Osteocyte (in vitro differentiated cells): ENCODE data around the gene PRPSAP2. TPM values are rescaled to one million over a fixed set of nuclear protein-coding genes. Genes with fewer than 3 reads are reported as not detected.

Source experiments
- DNase-seq: peaks from one replicate; pipeline ENCODE4 v3.0.0; 2021; ENCODE audit warnings: mixed read lengths; ENCODE audit not compliant: unreplicated experiment; ENCODE audit errors: extremely low spot score
- H3K27ac Mint-ChIP-seq: one replicate; pipeline ENCODE4 v1.8.0; 2021; ENCODE audit warnings: mild to moderate bottlenecking, mixed read lengths; ENCODE audit not compliant: unreplicated experiment
- H3K27me3 Mint-ChIP-seq: one replicate; pipeline ENCODE4 v1.8.0; 2021; ENCODE audit warnings: mixed read lengths; ENCODE audit not compliant: unreplicated experiment
- H3K36me3 Mint-ChIP-seq: one replicate; pipeline ENCODE4 v1.8.0; 2021; ENCODE audit warnings: mixed read lengths; ENCODE audit not compliant: unreplicated experiment
- H3K4me1 Mint-ChIP-seq: one replicate; pipeline ENCODE4 v1.8.0; 2021; ENCODE audit warnings: mixed read lengths; ENCODE audit not compliant: unreplicated experiment
- H3K4me3 Mint-ChIP-seq: one replicate; pipeline ENCODE4 v1.8.0; 2021; ENCODE audit warnings: mild to moderate bottlenecking, moderate library complexity, mixed read lengths; ENCODE audit not compliant: unreplicated experiment
- H3K9me3 Mint-ChIP-seq: one replicate; pipeline ENCODE4 v1.8.0; 2021; ENCODE audit warnings: mixed read lengths; ENCODE audit not compliant: unreplicated experiment
- total RNA-seq: library from RNA; stranded (reverse); gene quantifications from 2 replicates; pipeline ENCODE4 v1.2.1, GENCODE V29; 2021
- TF ChIP-seq, protein P1 (sequence below): fragments of 200-600 bp; sonication (generic); IDR thresholded peaks from 2 replicates; pipeline ENCODE4 v1.5.0; 2021; ENCODE audit warnings: antibody characterized with exemption, mild to moderate bottlenecking, moderate library complexity

Gene PRPSAP2
- total RNA-seq, 1 donor from 2014 or later = 25.7 TPM

DNA sequence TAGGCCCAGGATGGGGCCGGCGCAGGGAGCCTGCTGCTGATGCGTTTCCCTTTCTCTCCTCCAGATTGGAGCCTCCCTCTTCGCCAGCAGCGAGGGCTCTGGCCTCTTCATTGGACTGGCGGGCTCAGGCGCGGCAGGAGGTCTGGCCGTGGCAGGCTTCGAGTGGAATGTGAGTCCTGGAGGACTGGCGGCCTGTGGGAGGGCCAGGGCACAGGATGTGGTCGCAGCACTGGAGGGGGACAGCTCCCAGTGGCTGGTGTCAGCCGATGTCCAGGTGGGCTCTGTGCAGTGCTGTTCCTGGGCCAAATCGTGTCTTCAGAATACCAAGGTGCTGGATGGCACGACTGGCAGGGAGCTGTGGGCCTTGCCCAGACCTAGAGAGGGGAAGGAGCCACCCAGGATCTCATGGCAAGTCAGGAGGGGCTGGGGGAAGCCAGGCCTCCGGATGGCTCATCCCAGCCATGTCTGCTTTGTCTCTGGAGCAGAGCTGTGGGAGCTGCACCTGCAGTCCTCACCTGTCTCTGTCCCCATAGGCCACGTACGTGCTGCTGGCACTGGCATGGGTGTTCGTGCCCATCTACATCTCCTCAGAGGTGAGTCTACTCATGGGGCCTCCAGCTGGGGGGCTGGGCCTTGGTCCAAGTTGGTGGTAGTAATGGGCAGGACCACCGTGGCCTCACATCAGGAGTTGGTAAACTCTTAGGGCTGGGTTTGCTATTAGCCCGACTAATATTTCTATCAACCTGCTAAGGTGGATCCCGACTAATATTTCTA lies 101.3 kb downstream of the PRPSAP2 start:
- TF ChIP-seq, protein P1, sequence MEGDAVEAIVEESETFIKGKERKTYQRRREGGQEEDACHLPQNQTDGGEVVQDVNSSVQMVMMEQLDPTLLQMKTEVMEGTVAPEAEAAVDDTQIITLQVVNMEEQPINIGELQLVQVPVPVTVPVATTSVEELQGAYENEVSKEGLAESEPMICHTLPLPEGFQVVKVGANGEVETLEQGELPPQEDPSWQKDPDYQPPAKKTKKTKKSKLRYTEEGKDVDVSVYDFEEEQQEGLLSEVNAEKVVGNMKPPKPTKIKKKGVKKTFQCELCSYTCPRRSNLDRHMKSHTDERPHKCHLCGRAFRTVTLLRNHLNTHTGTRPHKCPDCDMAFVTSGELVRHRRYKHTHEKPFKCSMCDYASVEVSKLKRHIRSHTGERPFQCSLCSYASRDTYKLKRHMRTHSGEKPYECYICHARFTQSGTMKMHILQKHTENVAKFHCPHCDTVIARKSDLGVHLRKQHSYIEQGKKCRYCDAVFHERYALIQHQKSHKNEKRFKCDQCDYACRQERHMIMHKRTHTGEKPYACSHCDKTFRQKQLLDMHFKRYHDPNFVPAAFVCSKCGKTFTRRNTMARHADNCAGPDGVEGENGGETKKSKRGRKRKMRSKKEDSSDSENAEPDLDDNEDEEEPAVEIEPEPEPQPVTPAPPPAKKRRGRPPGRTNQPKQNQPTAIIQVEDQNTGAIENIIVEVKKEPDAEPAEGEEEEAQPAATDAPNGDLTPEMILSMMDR = no peak
- DNase-seq = no peak
- Mint-ChIP-seq H3K36me3 (no peaks in the 10 kb centered on the region), H3K27me3 (no peaks in the 10 kb centered on the region), H3K9me3 (no peaks in the 10 kb centered on the region), H3K4me3 (no peak overlapping the region), H3K27ac (no peak overlapping the region), H3K4me1 (peaks cover 5% of the 10 kb centered on the region)

DNA sequence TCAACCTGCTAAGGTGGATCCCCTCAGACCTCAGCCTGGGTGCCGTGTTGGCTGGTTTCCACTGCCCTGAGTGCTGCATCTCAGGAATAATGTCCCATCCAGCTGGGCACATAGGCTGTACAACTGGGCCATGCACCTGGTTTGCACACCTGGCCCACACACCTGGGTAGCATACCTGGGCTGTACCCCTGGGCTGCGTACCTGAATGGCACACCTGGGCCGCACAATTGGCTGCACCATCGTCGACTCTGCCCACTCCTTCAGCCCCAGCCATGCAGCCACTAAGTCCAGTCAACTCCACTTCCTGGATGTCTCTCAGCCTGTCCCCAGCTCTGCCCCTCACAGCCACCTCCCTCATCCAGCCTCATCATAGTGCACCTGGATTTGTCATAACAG lies 101.9 kb downstream of the PRPSAP2 start:
- Mint-ChIP-seq H3K27ac (no peak overlapping the region), H3K27me3 (no peaks in the 10 kb centered on the region), H3K4me1 (peaks cover 5% of the 10 kb centered on the region), H3K4me3 (no peak overlapping the region), H3K9me3 (no peaks in the 10 kb centered on the region), H3K36me3 (no peaks in the 10 kb centered on the region)
- no peak for DNase-seq
- TF ChIP-seq, protein P1 = no peak

DNA sequence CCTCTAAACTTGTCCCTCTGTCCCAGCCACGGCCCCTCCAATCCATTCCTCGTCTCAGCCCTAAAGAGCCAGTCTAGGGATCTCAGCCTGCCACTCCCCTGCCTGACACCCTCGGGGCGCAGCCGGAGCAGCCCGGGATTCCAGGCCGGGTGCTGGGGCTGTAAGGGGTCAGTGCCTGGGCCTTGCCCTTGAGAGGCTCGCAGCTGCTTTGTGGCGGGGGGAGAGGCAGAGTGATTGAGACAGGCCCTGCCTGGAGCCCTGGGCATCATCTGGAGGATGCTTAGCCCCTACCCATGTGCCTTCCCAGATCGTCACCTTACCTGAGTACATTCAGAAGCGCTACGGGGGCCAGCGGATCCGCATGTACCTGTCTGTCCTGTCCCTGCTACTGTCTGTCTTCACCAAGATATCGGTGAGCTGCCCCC lies 102.3 kb downstream of the PRPSAP2 start:
- Mint-ChIP-seq H3K36me3 (no peaks in the 10 kb centered on the region), H3K4me3 (no peak overlapping the region), H3K27me3 (no peaks in the 10 kb centered on the region), H3K9me3 (no peaks in the 10 kb centered on the region), H3K4me1 (peaks cover 5% of the 10 kb centered on the region), H3K27ac (no peak overlapping the region)
- TF ChIP-seq, protein P1 = no peak
- no peak for DNase-seq

DNA sequence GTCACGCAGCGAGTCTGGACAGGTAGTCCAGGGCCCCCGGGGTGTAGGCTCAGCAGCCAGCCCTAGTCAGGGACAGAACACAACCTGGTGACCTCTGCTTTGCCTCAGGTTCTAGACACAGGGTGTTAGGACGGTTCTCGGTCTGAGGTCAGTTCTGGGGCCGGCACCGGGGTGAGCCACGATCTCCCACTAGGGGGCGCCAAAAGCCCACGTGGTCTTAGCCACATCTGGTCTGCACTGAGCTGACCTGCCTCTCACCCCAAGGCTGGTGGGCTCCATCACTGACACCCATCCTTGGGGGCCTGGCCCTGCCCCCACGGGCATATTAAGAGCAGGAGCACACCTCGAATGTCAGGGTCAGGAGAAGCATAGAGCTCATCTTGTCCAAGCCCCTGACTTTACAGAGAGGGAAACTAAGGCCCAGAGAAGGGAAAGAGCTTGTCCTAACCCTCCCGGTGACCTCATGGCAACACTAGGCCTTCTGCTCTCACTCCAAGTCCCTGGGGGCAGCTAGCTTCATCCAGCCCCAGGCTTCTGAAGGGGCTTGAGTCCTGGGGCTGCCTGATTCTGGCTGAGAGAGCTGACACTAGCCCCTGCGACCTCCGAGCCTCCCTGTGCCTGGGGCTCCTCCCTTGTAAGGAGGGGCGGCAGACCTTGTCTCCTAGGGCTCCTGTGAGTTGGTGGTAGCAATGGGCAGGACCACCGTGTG lies 103.0 kb downstream of the PRPSAP2 start:
- H3K9me3 Mint-ChIP-seq = no peaks in the 10 kb centered on the region
- H3K27me3 Mint-ChIP-seq = no peaks in the 10 kb centered on the region
- H3K27ac Mint-ChIP-seq = no peak overlapping the region
- peak; percentile 93 for DNase-seq
- H3K4me1 Mint-ChIP-seq = peaks cover 8% of the 10 kb centered on the region
- H3K4me3 Mint-ChIP-seq = no peak overlapping the region
- TF ChIP-seq, protein P1 = peak; percentile 95
- H3K36me3 Mint-ChIP-seq = no peaks in the 10 kb centered on the region
